Stimulated activated CD8-positive, alpha-beta memory T cell treated with anti-CD3 and anti-CD28 coated beads, Interleukin-7, amount 100 ng/mL, for 1 hour (primary cell): ENCODE measurements around the gene PCDHB8.
"Not testable (repeated sequence)": the region's sequence is repeated elsewhere in the genome, so short reads cannot be mapped to it uniquely, and the experiment has no call there.

Experiments used
- DNase-seq, 2 donors: peaks; one replicate each; pipeline ENCODE4 v3.0.0-alpha.2; 2020; ENCODE audit warnings: low read depth in 2 of 2

The PCDHB8 gene

DNA sequence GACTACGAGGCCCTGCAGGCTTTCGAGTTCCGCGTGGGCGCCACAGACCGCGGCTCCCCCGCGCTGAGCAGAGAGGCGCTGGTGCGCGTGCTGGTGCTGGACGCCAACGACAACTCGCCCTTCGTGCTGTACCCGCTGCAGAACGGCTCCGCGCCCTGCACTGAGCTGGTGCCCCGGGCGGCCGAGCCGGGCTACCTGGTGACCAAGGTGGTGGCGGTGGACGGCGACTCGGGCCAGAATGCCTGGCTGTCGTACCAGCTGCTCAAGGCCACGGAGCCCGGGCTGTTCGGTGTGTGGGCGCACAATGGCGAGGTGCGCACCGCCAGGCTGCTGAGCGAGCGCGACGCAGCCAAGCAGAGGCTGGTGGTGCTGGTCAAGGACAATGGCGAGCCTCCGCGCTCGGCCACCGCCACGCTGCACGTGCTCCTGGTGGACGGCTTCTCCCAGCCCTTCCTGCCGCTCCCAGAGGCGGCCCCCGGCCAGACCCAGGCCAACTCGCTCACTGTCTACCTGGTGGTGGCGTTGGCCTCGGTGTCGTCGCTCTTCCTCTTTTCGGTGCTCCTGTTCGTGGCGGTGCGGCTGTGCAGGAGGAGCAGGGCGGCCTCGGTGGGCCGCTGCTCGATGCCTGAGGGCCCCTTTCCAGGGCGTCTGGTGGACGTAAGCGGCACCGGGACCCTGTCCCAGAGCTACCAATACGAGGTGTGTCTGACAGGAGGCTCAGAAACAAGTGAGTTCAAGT is 6.7 kb downstream of the PCDHB8 start:
- not testable (repeated sequence) for DNase-seq

DNA sequence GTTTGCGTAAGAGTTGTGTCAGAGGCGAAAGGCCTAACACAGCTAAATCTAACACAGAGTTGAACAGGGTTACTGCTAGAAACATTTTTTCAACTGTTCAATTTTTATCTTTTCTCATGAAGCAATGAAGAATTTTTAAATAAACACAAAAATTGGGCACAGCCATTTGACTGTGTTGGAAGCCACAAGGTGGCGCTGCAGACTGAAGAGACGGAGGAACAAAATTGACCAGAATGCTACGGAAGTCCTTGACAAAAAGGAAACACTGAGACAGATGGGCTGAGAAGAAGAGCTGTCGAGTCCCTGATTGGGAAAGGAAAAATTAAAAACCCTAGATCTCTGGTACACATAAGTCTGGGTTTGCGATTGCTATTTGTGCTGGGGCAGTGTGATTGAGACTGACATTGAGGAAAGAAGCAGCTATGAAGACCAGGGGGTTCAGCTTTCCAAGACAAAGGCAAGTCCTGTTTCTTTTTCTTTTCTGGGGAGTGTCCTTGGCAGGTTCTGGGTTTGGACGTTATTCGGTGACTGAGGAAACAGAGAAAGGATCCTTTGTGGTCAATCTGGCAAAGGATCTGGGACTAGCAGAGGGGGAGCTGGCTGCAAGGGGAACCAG is 9.4 kb downstream of the PCDHB8 start, which contains the start of gene PCDHB9:
TSS of gene PCDHB9 (plus strand) at position 265 of the 616 bp plus-strand sequence. CDS start at position 423, 158 bp downstream.
- no peak for DNase-seq

DNA sequence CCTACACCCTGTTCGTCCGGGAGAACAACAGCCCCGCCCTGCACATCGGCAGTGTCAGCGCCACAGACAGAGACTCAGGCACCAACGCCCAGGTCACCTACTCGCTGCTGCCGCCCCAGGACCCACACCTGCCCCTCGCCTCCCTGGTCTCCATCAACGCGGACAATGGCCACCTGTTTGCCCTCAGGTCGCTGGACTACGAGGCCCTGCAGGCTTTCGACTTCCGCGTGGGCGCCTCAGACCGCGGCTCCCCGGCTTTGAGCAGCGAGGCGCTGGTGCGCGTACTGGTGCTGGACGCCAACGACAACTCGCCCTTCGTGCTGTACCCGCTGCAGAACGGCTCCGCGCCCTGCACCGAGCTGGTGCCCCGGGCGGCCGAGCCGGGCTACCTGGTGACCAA is 11.1 kb downstream of the PCDHB8 start:
- DNase-seq: not testable (repeated sequence)

GRCh38 chr5:141189131-141189530 is 11.5 kb downstream of the PCDHB8 start:
- not testable (repeated sequence) for DNase-seq

DNA sequence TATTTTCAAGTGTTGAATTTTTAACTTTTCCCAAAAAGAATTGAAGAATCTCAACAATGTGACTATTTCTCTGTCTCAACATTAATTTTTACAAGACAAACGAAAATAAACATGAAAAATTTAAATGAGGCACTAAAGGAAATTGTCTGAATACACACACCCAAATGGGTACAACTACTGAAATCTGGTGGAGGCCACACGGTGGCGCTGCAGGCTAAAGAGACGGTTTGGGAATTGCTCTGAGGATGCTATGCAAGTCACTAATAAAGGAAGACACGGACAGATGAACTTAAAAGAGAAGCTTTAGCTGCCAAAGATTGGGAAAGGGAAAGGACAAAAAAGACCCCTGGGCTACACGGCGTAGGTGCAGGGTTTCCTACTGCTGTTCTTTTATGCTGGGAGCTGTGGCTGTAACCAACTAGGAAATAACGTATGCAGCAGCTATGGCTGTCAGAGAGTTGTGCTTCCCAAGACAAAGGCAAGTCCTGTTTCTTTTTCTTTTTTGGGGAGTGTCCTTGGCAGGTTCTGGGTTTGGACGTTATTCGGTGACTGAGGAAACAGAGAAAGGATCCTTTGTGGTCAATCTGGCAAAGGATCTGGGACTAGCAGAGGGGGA is 14.6 kb downstream of the PCDHB8 start, which contains the start of gene PCDHB10:
TSS of gene PCDHB10 (plus strand) at position 244 of the 616 bp plus-strand sequence. CDS start at position 444, 200 bp downstream.
- DNase-seq: no peak

- not testable (repeated sequence) for DNase-seq
Measured at GRCh38 chr5:141194332-141194731, 16.7 kb downstream of the PCDHB8 start.

DNA sequence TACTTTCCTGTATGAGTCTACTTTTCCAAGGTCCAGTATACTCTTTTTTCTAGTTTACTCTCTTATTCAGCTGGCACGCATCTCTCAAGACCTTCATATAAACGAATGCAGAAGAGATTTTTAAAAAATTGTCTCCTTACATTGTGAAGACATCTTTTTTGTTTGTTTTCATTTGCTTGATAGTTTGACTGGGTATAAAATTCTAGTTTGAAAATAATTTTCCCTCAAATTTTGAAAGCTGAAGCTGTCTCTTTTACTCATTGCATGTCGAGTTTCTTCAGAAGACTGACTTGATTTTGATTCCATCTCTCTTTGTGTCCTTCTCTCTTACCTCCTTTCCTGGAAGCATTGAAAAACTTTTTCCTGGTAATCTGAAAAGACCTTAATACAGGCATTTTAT is 18.8 kb downstream of the PCDHB8 start:
- DNase-seq: no peak

GRCh38 chr5:141199359-141200235 is 22.0 kb downstream of the PCDHB8 start, which contains the start of gene PCDHB11:
PCDHB11 (plus strand) TSS chr5:141199627; CDS start chr5:141199775, 148 bp downstream.
- DNase-seq: no peak

- not testable (repeated sequence) for DNase-seq
Measured at GRCh38 chr5:141201126-141201525, 23.5 kb downstream of the PCDHB8 start.

DNA sequence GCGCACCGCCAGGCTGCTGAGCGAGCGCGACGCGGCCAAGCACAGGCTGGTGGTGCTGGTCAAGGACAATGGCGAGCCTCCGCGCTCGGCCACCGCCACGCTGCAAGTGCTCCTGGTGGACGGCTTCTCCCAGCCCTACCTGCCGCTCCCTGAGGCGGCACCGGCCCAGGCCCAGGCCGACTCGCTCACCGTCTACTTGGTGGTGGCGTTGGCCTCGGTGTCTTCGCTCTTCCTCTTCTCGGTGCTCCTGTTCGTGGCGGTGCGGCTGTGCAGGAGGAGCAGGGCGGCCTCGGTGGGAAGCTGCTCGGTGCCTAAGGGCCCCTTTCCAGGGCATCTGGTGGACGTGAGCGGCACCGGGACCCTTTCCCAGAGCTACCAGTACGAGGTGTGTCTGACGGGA is 24.1 kb downstream of the PCDHB8 start:
- DNase-seq: not testable (repeated sequence)

DNA sequence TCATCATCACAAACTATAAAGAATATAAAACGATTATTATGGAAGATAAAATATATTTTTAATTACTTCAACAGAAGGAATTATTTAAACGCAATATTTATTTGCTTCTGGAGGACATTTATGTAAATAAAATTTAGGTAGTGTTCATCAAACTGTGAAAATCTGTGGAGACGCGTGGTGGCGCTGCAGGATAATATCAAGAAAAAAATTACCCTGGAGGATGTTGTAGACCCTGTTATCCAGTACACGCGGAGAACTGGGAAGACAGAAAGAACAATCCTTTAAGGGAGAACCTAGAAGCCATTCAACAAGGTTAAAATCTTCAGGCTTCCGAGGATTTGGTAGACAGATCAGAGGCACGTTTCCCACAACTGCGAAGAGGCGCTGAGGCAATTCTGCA is 30.9 kb downstream of the PCDHB8 start, which contains the start of gene PCDHB12:
TSS of gene PCDHB12 (plus strand) at position 242 of the 400 bp plus-strand sequence. CDS start 189 bp downstream, outside the sequence.
- DNase-seq: no peak

- not testable (repeated sequence) for DNase-seq
Measured at GRCh38 chr5:141210281-141210680, 32.7 kb downstream of the PCDHB8 start.

DNA sequence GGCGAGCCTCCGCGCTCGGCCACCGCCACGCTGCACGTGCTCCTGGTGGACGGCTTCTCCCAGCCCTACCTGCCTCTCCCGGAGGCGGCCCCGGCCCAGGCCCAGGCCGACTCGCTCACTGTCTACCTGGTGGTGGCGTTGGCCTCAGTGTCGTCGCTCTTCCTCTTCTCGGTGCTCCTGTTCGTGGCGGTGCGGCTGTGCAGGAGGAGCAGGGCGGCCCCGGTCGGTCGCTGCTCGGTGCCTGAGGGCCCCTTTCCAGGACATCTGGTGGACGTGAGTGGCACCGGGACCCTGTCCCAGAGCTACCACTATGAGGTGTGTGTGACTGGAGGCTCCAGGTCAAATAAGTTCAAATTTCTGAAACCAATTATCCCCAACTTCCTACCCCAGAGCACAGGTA is 33.3 kb downstream of the PCDHB8 start:
- not testable (repeated sequence) for DNase-seq

DNA sequence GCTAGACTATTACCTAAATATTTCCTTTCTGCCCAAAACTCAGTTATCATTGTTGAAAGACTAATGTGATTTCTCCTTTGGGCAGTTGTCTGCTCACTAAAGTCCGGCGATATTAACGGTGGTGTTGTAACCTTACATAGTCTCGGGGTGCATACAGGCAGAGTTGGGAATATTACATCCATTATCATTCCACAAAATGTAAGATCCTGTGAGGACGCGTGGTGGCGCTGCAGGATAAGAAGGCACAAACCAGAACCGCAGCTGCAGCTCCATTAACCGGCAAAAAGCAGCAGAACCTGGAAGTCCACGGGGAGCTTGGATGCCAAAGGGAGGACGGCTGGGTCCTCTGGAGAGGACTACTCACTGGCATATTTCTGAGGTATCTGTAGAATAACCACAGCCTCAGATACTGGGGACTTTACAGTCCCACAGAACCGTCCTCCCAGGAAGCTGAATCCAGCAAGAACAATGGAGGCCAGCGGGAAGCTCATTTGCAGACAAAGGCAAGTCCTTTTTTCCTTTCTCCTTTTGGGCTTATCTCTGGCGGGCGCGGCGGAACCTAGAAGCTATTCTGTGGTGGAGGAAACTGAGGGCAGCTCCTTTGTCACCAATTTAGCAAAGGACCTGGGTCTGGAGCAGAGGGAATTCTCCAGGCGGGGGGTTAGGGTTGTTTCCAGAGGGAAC is 36.2 kb downstream of the PCDHB8 start, which contains the start of gene PCDHB13:
TSS of gene PCDHB13 (plus strand) at position 264 of the 684 bp plus-strand sequence. CDS start at position 469, 205 bp downstream.
- DNase-seq: not testable (repeated sequence)

- not testable (repeated sequence) for DNase-seq
Measured at GRCh38 chr5:141214583-141214982, 37.0 kb downstream of the PCDHB8 start.

DNA sequence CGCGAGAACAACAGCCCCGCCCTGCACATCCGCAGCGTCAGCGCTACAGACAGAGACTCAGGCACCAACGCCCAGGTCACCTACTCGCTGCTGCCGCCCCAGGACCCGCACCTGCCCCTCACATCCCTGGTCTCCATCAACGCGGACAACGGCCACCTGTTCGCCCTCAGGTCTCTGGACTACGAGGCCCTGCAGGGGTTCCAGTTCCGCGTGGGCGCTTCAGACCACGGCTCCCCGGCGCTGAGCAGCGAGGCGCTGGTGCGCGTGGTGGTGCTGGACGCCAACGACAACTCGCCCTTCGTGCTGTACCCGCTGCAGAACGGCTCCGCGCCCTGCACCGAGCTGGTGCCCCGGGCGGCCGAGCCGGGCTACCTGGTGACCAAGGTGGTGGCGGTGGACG is 37.9 kb downstream of the PCDHB8 start:
- DNase-seq: not testable (repeated sequence)

DNA sequence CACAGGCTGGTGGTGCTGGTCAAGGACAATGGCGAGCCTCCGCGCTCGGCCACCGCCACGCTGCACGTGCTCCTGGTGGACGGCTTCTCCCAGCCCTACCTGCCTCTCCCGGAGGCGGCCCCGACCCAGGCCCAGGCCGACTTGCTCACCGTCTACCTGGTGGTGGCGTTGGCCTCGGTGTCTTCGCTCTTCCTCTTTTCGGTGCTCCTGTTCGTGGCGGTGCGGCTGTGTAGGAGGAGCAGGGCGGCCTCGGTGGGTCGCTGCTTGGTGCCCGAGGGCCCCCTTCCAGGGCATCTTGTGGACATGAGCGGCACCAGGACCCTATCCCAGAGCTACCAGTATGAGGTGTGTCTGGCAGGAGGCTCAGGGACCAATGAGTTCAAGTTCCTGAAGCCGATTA is 38.4 kb downstream of the PCDHB8 start:
- not testable (repeated sequence) for DNase-seq

- no peak for DNase-seq
Measured at GRCh38 chr5:141223112-141223783, 45.7 kb downstream of the PCDHB8 start, which contains the start of gene PCDHB14. PCDHB14 (plus strand) TSS chr5:141223343; CDS start chr5:141223506, 163 bp downstream.

DNA sequence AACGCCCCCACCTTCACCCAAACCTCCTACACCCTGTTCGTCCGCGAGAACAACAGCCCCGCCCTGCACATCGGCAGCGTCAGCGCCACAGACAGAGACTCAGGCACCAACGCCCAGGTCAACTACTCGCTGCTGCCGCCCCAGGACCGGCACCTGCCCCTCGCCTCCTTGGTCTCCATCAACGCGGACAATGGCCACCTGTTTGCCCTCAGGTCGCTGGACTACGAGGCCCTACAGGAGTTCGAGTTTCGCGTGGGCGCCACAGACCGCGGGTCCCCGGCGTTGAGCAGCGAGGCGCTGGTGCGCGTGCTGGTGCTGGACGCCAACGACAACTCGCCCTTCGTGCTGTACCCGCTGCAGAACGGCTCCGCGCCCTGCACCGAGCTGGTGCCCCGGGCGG is 47.3 kb downstream of the PCDHB8 start:
- DNase-seq: not testable (repeated sequence)

- not testable (repeated sequence) for DNase-seq
Measured at GRCh38 chr5:141225421-141225820, 47.8 kb downstream of the PCDHB8 start.
